PC-9 (cell line): Measurements from ENCODE around the gene C20orf202. TPM values are rescaled to one million over a fixed set of nuclear protein-coding genes. Genes with fewer than 3 reads are reported as not detected.

Experiments used
- BruUV-seq: library from RNA; stranded (reverse); fragments of 400-500 nt; replicated peaks from 2 replicates; lab custom pipeline; 2021; lab: Mats Ljungman, UMichigan
- CTCF ChIA-PET: fragments of 300-600 bp; sonication (Branson Sonifier 250); formaldehyde crosslinking; loops from one replicate; lab custom pipeline; 2022; ENCODE audit warnings: antibody characterized with exemption; lab: Charles Lee
- POLR2A ChIA-PET: fragments of 300-600 bp; sonication (Branson Sonifier 250); formaldehyde crosslinking; loops from one replicate; lab custom pipeline; 2022; ENCODE audit warnings: antibody characterized with exemption; ENCODE audit not compliant: unreplicated experiment; lab: Charles Lee
- DNase-seq, 2 experiments: peaks; one replicate each; pipeline versions ENCODE4 v3.0.0 to v3.0.0-alpha.2; 2015 to 2022; ENCODE audit warnings: mixed read lengths in 1 of 2
- H2AFZ ChIP-seq: fragments of 200-600 bp; sonication (generic); 2 replicates; pipeline ENCODE4 v1.8.1; 2017; ENCODE audit warnings: antibody characterized with exemption
- H3F3A ChIP-seq: fragments of 200-600 bp; sonication (generic); 2 replicates; pipeline ENCODE4 v1.8.1; 2017; ENCODE audit warnings: antibody characterized with exemption, mild to moderate bottlenecking, low read depth; ENCODE audit not compliant: insufficient read depth
- H3K27ac ChIP-seq: fragments of 200-600 bp; sonication (generic); 2 replicates; pipeline ENCODE4 v1.6.1; 2016; ENCODE audit warnings: mixed run types
- H3K27me3 ChIP-seq: fragments of 200-600 bp; sonication (generic); 2 replicates; pipeline ENCODE4 v1.6.1; 2016; ENCODE audit warnings: low read depth, mixed run types; ENCODE audit not compliant: insufficient read depth
- H3K36me3 ChIP-seq: fragments of 200-600 bp; sonication (generic); 2 replicates; pipeline ENCODE4 v1.6.1; 2016; ENCODE audit warnings: low read depth, mixed run types
- H3K4me1 ChIP-seq: fragments of 200-600 bp; sonication (generic); replicated peaks from 2 replicates; pipeline ENCODE4 v1.6.1; 2016; ENCODE audit warnings: mixed run types; ENCODE audit not compliant: insufficient read depth
- H3K4me2 ChIP-seq: fragments of 200-600 bp; sonication (generic); 2 replicates; pipeline ENCODE4 v1.6.1; 2017; ENCODE audit warnings: mixed run types
- H3K4me3 ChIP-seq: fragments of 200-600 bp; sonication (generic); 2 replicates; pipeline ENCODE4 v1.6.1; 2016; ENCODE audit warnings: mixed run types
- H3K79me2 ChIP-seq: fragments of 200-600 bp; sonication (generic); 2 replicates; pipeline ENCODE4 v1.6.1; 2017; ENCODE audit warnings: low read depth, mixed run types
- H3K9me2 ChIP-seq: fragments of 200-600 bp; sonication (generic); 2 replicates; pipeline ENCODE4 v1.8.1; 2017; ENCODE audit warnings: mild to moderate bottlenecking; ENCODE audit not compliant: insufficient read depth
- H3K9me3 ChIP-seq: fragments of 200-600 bp; sonication (generic); 2 replicates; pipeline ENCODE4 v1.8.1; 2016; ENCODE audit warnings: low read depth; ENCODE audit not compliant: insufficient read depth
- H4K20me1 ChIP-seq: fragments of 200-600 bp; sonication (generic); 2 replicates; pipeline ENCODE4 v1.8.1; 2017; ENCODE audit not compliant: insufficient read depth
- CTCF ChIP-seq: fragments of 200-600 bp; sonication (generic); conservative IDR thresholded peaks from 2 replicates; pipeline ENCODE4 v1.6.1; 2017; ENCODE audit warnings: mixed run types, antibody characterized with exemption, mild to moderate bottlenecking, moderate library complexity
- EZH2 ChIP-seq: fragments of 200-600 bp; sonication (generic); IDR thresholded peaks from 2 replicates; pipeline ENCODE4 v1.8.0; 2017; ENCODE audit warnings: antibody characterized with exemption, low read depth
- intact Hi-C: fragments of 100-400 bp; cut with micrococcal nuclease; formaldehyde crosslinking; loops from one replicate; pipeline ENCODE4 v1.10.0; 2022; ENCODE audit not compliant: unreplicated experiment
- total RNA-seq: library from RNA; stranded (reverse); gene quantifications from 2 replicates; pipeline ENCODE4 v1.2.3, GENCODE V29; 2021

C20orf202 gene
- total RNA-seq, 1 experiment from 2014 or later = not detected

- no peak overlapping the region for H2AFZ ChIP-seq
- H3K36me3 ChIP-seq = 0 out of 2 replicates have a peak, but pooled peaks cover 5% of the 10 kb centered on the region
- TF ChIP-seq CTCF (no peak), EZH2 (no peak)
- DNase-seq = no peak
- no peaks in the 10 kb centered on the region for H3K9me3 ChIP-seq
- CTCF ChIA-PET = no interaction called here
- H3K4me2 ChIP-seq = no peak overlapping the region
- BruUV-seq = no TSS peak
- POLR2A ChIA-PET = no interaction called here
- H3K9me2 ChIP-seq = no peaks in the 10 kb centered on the region
- no peak overlapping the region for H3K4me3 ChIP-seq
- no peak overlapping the region for H3K27ac ChIP-seq
- H3K27me3 ChIP-seq = no peaks in the 10 kb centered on the region
- H3K79me2 ChIP-seq = no peaks in the 10 kb centered on the region
- no peaks in the 10 kb centered on the region for H4K20me1 ChIP-seq
- no peaks in the 10 kb centered on the region for H3K4me1 ChIP-seq
- H3F3A ChIP-seq = no peaks in the 10 kb centered on the region
- intact Hi-C loops = no loop called here
Measured at GRCh38 chr20:1165521-1165920, 37.7 kb upstream of the C20orf202 start.

GRCh38 chr20:1165941-1166340 is 37.3 kb upstream of the C20orf202 start:
- H3K4me2 ChIP-seq = no peak overlapping the region
- H3K36me3 ChIP-seq = 0 out of 2 replicates have a peak, but pooled peaks cover 5% of the 10 kb centered on the region
- POLR2A ChIA-PET = no interaction called here

GRCh38 chr20:1166948-1167720 is 36.1 kb upstream of the C20orf202 start:
- Histone ChIP-seq H3K4me3 (no peak overlapping the region), H3K4me1 (no peaks in the 10 kb centered on the region), H3K9me3 (no peaks in the 10 kb centered on the region), H3K36me3 (0 out of 2 replicates have a peak, but pooled peaks cover 5% of the 10 kb centered on the region), H4K20me1 (peaks cover 3% of the 10 kb centered on the region; the same call in 1 of the 2 replicates), H3K79me2 (no peaks in the 10 kb centered on the region), H2AFZ (no peak overlapping the region), H3F3A (no peaks in the 10 kb centered on the region), H3K4me2 (no peak overlapping the region), H3K27me3 (no peaks in the 10 kb centered on the region), H3K9me2 (no peaks in the 10 kb centered on the region), H3K27ac (no peak overlapping the region)
- POLR2A ChIA-PET = no interaction called here
- no peak for TF ChIP-seq CTCF
- no peak for TF ChIP-seq EZH2
- DNase-seq = no peak
- CTCF ChIA-PET = interaction anchor here (0.5 kb wide), 1 partner anchor 1062 kb away, joined by 3 read pairs; no protein-coding TSS in a partner anchor
- no TSS peak for BruUV-seq
- intact Hi-C loops = no loop called here

More at GRCh38 chr20:1165941-1166340, 37.3 kb upstream of the C20orf202 start:
- BruUV-seq = no TSS peak
- no peaks in the 10 kb centered on the region for H3K27me3 ChIP-seq
- no peak overlapping the region for H3K27ac ChIP-seq
- no peak overlapping the region for H2AFZ ChIP-seq
- CTCF ChIA-PET = no interaction called here
- intact Hi-C loops = no loop called here
- no peaks in the 10 kb centered on the region for H3K79me2 ChIP-seq
- no peaks in the 10 kb centered on the region for H3F3A ChIP-seq
- no peaks in the 10 kb centered on the region for H3K9me3 ChIP-seq
- TF ChIP-seq EZH2 = no peak
- TF ChIP-seq CTCF = no peak
- H3K4me3 ChIP-seq = no peak overlapping the region
- no peaks in the 10 kb centered on the region for H3K9me2 ChIP-seq
- no peaks in the 10 kb centered on the region for H4K20me1 ChIP-seq
- no peak for DNase-seq
- no peaks in the 10 kb centered on the region for H3K4me1 ChIP-seq
